SK-N-SH (cell line): ENCODE results near the gene REPS2. TPM values are rescaled to one million over a fixed set of nuclear protein-coding genes. Genes with fewer than 3 reads are reported as not detected.
A peak's percentile ranks its signal among the peaks of the same experiment; 100 is the strongest.

Experiments
- CTCF ChIA-PET: fragments of 300-600, 350-600 bp; formaldehyde crosslinking; extraction: SDS; loops from one replicate; lab custom pipeline; 2021; lab: Yijun Ruan, JAX
- POLR2A ChIA-PET: fragments of 350-600 bp; sonication (Branson Sonifier 250); formaldehyde crosslinking; extraction: SDS; loops from one replicate; lab custom pipeline; 2020; ENCODE audit warnings: antibody characterized with exemption, inconsistent platforms; lab: Yijun Ruan, JAX
- DNase-seq: peaks from one replicate; pipeline ENCODE4 v3.0.0; 2012
- H2AFZ ChIP-seq: fragments of 200-600 bp; sonication (generic); 2 replicates; pipeline ENCODE4 v1.8.1; 2016; ENCODE audit warnings: antibody characterized with exemption, mild to moderate bottlenecking, low read depth
- H3F3A ChIP-seq: fragments of 200-600 bp; sonication (generic); replicated peaks from 2 replicates; pipeline ENCODE3; 2016; ENCODE audit warnings: antibody characterized with exemption, mild to moderate bottlenecking; ENCODE audit not compliant: insufficient read depth
- H3K27ac ChIP-seq, 2 experiments: fragments of 200-500 bp in 1 of 2; fragments of 200-600 bp in 1 of 2; sonication (Bioruptor generic) in 1 of 2; sonication (generic), shearing (Covaris generic) in 1 of 2; 2 replicates each; pipeline versions ENCODE4 v1.5.1 to v1.6.1; 2014 to 2016; ENCODE audit warnings: low read depth in 2 of 2, inconsistent platforms in 1 of 2, low read length in 1 of 2, mild to moderate bottlenecking in 1 of 2, mixed read lengths in 1 of 2
- H3K27me3 ChIP-seq: fragments of 200-600 bp; sonication (generic), shearing (Covaris generic); 2 replicates; pipeline ENCODE4 v1.6.1; 2016; ENCODE audit warnings: mixed run types; ENCODE audit not compliant: insufficient read depth
- H3K36me3 ChIP-seq, 2 experiments: fragments of 200-500 bp in 1 of 2; fragments of 200-600 bp in 1 of 2; sonication (Bioruptor generic) in 1 of 2; sonication (generic) in 1 of 2; replicated peaks in 1 of 2; 2 replicates each; pipeline versions ENCODE3 to v1.5.1; 2014 to 2016; ENCODE audit warnings: low read length in 1 of 2, mild to moderate bottlenecking in 1 of 2; ENCODE audit not compliant: insufficient read depth in 2 of 2, control insufficient read depth in 1 of 2
- H3K4me1 ChIP-seq, 2 experiments: fragments of 200-500 bp in 1 of 2; fragments of 200-600 bp in 1 of 2; sonication (Bioruptor generic) in 1 of 2; sonication (generic), shearing (Covaris generic) in 1 of 2; 2 replicates each; pipeline versions ENCODE4 v1.5.1 to v1.6.1; 2014 to 2016; ENCODE audit warnings: low read depth in 1 of 2, low read length in 1 of 2, mixed run types in 1 of 2; ENCODE audit not compliant: insufficient read depth in 2 of 2, control insufficient read depth in 1 of 2
- H3K4me2 ChIP-seq: fragments of 200-600 bp; sonication (generic), shearing (Covaris generic); 2 replicates; pipeline ENCODE4 v1.6.1; 2017; ENCODE audit warnings: mixed run types
- H3K4me3 ChIP-seq, 2 experiments: fragments of 200-500 bp in 1 of 2; fragments of 200-600 bp in 1 of 2; sonication (Bioruptor generic) in 1 of 2; sonication (generic), shearing (Covaris generic) in 1 of 2; 2 replicates each; pipeline versions ENCODE4 v1.5.1 to v1.8.1; 2014 to 2016; ENCODE audit warnings: low read depth in 2 of 2, inconsistent platforms in 1 of 2, low read length in 1 of 2, mild to moderate bottlenecking in 1 of 2, mixed read lengths in 1 of 2, moderate library complexity in 1 of 2
- H3K79me2 ChIP-seq: fragments of 200-600 bp; sonication (generic); 2 replicates; pipeline ENCODE4 v1.8.1; 2017; ENCODE audit warnings: mild to moderate bottlenecking; ENCODE audit not compliant: insufficient read depth
- H3K9ac ChIP-seq: fragments of 200-600 bp; sonication (generic); 2 replicates; pipeline ENCODE4 v1.6.1; 2017; ENCODE audit warnings: mixed run types
- H3K9me2 ChIP-seq: fragments of 200-600 bp; sonication (generic); 2 replicates; pipeline ENCODE4 v1.6.1; 2017; ENCODE audit warnings: mixed run types
- H3K9me3 ChIP-seq: fragments of 200-600 bp; sonication (generic); 2 replicates; pipeline ENCODE4 v1.6.1; 2017; ENCODE audit warnings: mixed run types, mild to moderate bottlenecking, moderate library complexity
- H4K20me1 ChIP-seq: fragments of 200-600 bp; sonication (generic); 2 replicates; pipeline ENCODE4 v1.6.1; 2017; ENCODE audit warnings: mild to moderate bottlenecking, mixed run types; ENCODE audit not compliant: insufficient read depth
- ELF1 ChIP-seq: IDR thresholded peaks from 2 replicates; pipeline ENCODE4 v1.4.0; 2012
- EP300 ChIP-seq, 2 experiments: IDR thresholded peaks; 2 replicates each; pipeline versions ENCODE4 v1.4.0 to v1.6.1; 2012; ENCODE audit warnings: borderline replicate concordance in 1 of 2, low read depth in 1 of 2, low read length in 1 of 2
- FOSL2 ChIP-seq: IDR thresholded peaks from 2 replicates; pipeline ENCODE4 v1.4.0; 2012; ENCODE audit warnings: low read depth, mild to moderate bottlenecking, moderate library complexity, borderline replicate concordance
- FOXM1 ChIP-seq: IDR thresholded peaks from 2 replicates; pipeline ENCODE4 v1.4.0; 2012; ENCODE audit warnings: low read depth, mild to moderate bottlenecking
- GABPA ChIP-seq: IDR thresholded peaks from 2 replicates; pipeline ENCODE4 v1.4.0; 2012; ENCODE audit warnings: low read depth, mild to moderate bottlenecking
- IRF3 ChIP-seq: fragments of 150-350 bp; IDR thresholded peaks from 2 replicates; pipeline ENCODE4 v1.6.1; 2016; ENCODE audit warnings: mild to moderate bottlenecking, low read depth, low read length
- MEF2A ChIP-seq: IDR thresholded peaks from 2 replicates; pipeline ENCODE4 v1.4.0; 2012; ENCODE audit warnings: low read depth, borderline replicate concordance
- NRF1 ChIP-seq: IDR thresholded peaks from 2 replicates; pipeline ENCODE4 v1.6.1; 2012; ENCODE audit warnings: low read depth, mild to moderate bottlenecking, low read length
- RFX5 ChIP-seq: IDR thresholded peaks from 2 replicates; pipeline ENCODE4 v1.6.1; 2012; ENCODE audit warnings: mild to moderate bottlenecking, improper control_type of control experiment, low read length
- SIN3A ChIP-seq: IDR thresholded peaks from 2 replicates; pipeline ENCODE4 v1.6.1; 2012; ENCODE audit warnings: low read depth, mild to moderate bottlenecking, low read length, moderate library complexity, borderline replicate concordance
- WGBS: methylation state at CpG from one replicate; pipeline ENCODE4 v1.1.6; 2017; ENCODE audit warnings: low lambda C conversion rate; 5-methylcytosine and 5-hydroxymethylcytosine counted together
- polyA plus RNA-seq, 3 experiments: library from polyadenylated mRNA; depleted of rRNA; stranded (reverse); fragments of >200 nt; gene quantifications; 2 replicates each; pipeline ENCODE4 v1.2.3, GENCODE V29; 2012
- TF ChIP-seq, protein P1 (sequence below): fragments of 200-600 bp; sonication (generic); IDR thresholded peaks from 2 replicates; pipeline ENCODE4 v1.6.1; 2017; ENCODE audit warnings: antibody characterized with exemption, mild to moderate bottlenecking, moderate library complexity
- TF ChIP-seq, protein P2 (sequence below): IDR thresholded peaks from 2 replicates; pipeline ENCODE4 v1.4.0; 2012; ENCODE audit warnings: low read depth, borderline replicate concordance

REPS2 gene
- polyA plus RNA-seq, 1 of the 3 experiments (the other 2 are of a cell fraction) = 0.62 TPM

DNA sequence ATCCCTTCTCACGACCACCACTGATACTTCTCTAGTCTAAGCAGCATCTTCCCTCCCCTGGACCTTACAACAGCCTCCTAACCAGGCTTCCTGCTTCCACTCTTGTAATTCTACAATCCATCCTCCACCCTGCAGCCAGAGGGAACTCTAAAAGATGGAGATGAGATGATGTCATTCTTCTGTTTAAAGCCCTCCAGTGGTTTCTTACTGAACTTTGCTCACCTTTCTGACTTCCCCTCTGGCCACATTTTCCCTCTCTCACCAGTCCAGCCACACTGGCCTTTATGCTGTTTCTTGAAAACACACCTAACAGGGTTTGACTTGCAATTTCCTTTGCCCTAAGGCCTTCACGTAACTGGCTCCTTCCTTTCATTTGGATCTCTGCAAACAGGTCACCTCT, 237.1 kb downstream of the REPS2 start:
- 20% methylated on average over 2 of the region's 2 CpGs for WGBS
- no peaks in the 10 kb centered on the region; a peak in 1 of 4 replicates for H3K4me1 ChIP-seq
- no peak overlapping the region for H2AFZ ChIP-seq
- H3K9ac ChIP-seq = no peak overlapping the region
- no peaks in the 10 kb centered on the region for H3F3A ChIP-seq
- no peaks in the 10 kb centered on the region for H3K79me2 ChIP-seq
- H3K9me3 ChIP-seq = no peaks in the 10 kb centered on the region
- H3K27ac ChIP-seq = no peak overlapping the region
- DNase-seq = no peak
- H3K4me2 ChIP-seq = no peak overlapping the region
- H3K9me2 ChIP-seq = no peaks in the 10 kb centered on the region
- H4K20me1 ChIP-seq = no peaks in the 10 kb centered on the region
- ChIA-PET CTCF (no interaction called here), POLR2A (no interaction called here)
- no peak for TF ChIP-seq RFX5
- TF ChIP-seq, protein P1, sequence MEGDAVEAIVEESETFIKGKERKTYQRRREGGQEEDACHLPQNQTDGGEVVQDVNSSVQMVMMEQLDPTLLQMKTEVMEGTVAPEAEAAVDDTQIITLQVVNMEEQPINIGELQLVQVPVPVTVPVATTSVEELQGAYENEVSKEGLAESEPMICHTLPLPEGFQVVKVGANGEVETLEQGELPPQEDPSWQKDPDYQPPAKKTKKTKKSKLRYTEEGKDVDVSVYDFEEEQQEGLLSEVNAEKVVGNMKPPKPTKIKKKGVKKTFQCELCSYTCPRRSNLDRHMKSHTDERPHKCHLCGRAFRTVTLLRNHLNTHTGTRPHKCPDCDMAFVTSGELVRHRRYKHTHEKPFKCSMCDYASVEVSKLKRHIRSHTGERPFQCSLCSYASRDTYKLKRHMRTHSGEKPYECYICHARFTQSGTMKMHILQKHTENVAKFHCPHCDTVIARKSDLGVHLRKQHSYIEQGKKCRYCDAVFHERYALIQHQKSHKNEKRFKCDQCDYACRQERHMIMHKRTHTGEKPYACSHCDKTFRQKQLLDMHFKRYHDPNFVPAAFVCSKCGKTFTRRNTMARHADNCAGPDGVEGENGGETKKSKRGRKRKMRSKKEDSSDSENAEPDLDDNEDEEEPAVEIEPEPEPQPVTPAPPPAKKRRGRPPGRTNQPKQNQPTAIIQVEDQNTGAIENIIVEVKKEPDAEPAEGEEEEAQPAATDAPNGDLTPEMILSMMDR = no peak
- H3K36me3 ChIP-seq = no peaks in the 10 kb centered on the region
- no peaks in the 10 kb centered on the region for H3K27me3 ChIP-seq
- no peak overlapping the region for H3K4me3 ChIP-seq

DNA sequence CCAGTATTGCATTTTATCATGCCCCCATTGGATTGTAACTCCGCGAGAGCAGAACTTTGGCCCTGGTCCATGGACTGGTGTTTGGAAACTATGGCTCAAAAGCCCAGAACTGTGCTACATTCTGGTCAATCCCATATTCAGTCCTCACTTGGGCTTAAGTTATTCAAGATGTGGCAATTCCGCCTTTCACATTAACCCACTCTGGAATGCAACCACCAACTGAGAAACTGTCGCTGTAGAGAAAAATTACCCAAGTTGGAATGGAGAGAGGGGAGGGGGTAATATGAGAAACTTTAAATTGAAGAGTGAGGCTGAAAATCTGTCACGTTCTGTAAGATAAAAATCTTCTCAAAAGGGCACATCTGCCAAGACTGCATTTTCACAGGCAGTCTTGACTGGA, 239.0 kb downstream of the REPS2 start:
- no peaks in the 10 kb centered on the region for H3F3A ChIP-seq
- 44% methylated on average over 5 of the region's 5 CpGs for WGBS
- no peak overlapping the region for H3K9ac ChIP-seq
- H3K4me1 ChIP-seq = no peaks in the 10 kb centered on the region; a peak in 1 of 4 replicates
- H3K9me2 ChIP-seq = no peaks in the 10 kb centered on the region
- no peaks in the 10 kb centered on the region for H3K36me3 ChIP-seq
- H2AFZ ChIP-seq = no peak overlapping the region
- POLR2A ChIA-PET = no interaction called here
- H3K4me2 ChIP-seq = no peak overlapping the region
- CTCF ChIA-PET = no interaction called here
- H3K27ac ChIP-seq = peak overlapping the region in 1 of 2 experiments; percentile 4; a peak in 1 of 4 replicates
- TF ChIP-seq RFX5 = no peak
- no peak for TF ChIP-seq NRF1
- DNase-seq = no peak
- no peak overlapping the region for H3K4me3 ChIP-seq
- no peaks in the 10 kb centered on the region for H3K9me3 ChIP-seq
- H4K20me1 ChIP-seq = no peaks in the 10 kb centered on the region
- no peaks in the 10 kb centered on the region for H3K79me2 ChIP-seq
- no peaks in the 10 kb centered on the region for H3K27me3 ChIP-seq

DNA sequence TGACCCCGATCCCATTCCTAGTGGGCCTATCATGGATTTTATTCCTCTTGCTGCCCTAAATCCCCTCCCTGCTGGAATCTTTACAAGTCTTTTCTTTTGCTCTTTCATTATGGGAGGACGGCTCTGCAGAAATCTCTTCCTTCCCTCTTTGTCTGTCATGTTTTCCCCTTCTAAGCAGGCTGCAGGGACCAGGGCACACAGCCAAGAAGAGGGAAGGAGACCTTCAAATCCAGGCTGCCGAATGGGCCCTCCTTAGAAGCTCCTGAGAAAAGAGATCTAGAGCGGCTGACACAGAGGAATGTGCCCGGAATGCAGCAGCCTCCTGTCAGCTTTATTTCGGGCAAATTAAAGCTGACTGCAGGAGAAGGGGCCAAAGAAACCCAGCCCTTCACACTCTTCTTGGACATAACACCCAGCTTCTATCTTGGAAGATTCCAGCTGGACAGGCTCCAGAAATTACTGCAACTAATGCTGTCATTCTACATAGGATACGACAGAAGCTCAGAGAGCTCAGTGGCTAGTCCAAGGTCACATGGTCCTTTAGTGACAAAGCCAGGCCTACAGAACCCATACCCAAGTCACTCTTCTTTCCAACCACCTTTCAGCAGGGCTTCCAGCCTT, 240.8 kb downstream of the REPS2 start:
- Histone ChIP-seq H3K4me2 (no peak overlapping the region), H3K27me3 (no peaks in the 10 kb centered on the region), H3K9ac (no peak overlapping the region), H3K4me1 (no peaks in the 10 kb centered on the region; a peak in 1 of 4 replicates), H3K36me3 (no peaks in the 10 kb centered on the region), H3K4me3 (no peak overlapping the region), H3K9me3 (no peaks in the 10 kb centered on the region), H3F3A (no peaks in the 10 kb centered on the region), H2AFZ (no peak overlapping the region), H4K20me1 (no peaks in the 10 kb centered on the region), H3K9me2 (no peaks in the 10 kb centered on the region), H3K79me2 (no peaks in the 10 kb centered on the region), H3K27ac (no peak overlapping the region; a peak in 1 of 4 replicates)
- ChIA-PET POLR2A (no interaction called here), CTCF (interaction anchor here (0.9 kb wide), 1 partner anchor 21 kb away, joined by 3 read pairs; no protein-coding TSS in a partner anchor)
- WGBS = 32% methylated on average over 7 of the region's 7 CpGs
- TF ChIP-seq MEF2A = no peak
- no peak for TF ChIP-seq IRF3
- no peak for TF ChIP-seq FOXM1
- no peak for TF ChIP-seq EP300 (IDR thresholded peaks at IDR 0.05; ENCODE audit: borderline replicate concordance in 1 of 2, low read depth in 1 of 2, low read length in 1 of 2)
- no peak for TF ChIP-seq ELF1
- TF ChIP-seq, protein P2, sequence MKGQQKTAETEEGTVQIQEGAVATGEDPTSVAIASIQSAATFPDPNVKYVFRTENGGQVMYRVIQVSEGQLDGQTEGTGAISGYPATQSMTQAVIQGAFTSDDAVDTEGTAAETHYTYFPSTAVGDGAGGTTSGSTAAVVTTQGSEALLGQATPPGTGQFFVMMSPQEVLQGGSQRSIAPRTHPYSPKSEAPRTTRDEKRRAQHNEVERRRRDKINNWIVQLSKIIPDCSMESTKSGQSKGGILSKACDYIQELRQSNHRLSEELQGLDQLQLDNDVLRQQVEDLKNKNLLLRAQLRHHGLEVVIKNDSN = no peak
- TF ChIP-seq, protein P1 = no peak
- TF ChIP-seq GABPA = no peak
- TF ChIP-seq FOSL2 = no peak
- no peak for TF ChIP-seq SIN3A
- no peak for DNase-seq
